Measurements from ENCODE around the gene MYO9B. TPM values are rescaled to one million over a fixed set of nuclear protein-coding genes. Genes with fewer than 3 reads are reported as not detected.

MYO9B gene
- polyA plus RNA-seq, 2 of the 4 experiments (the other 2 are of a cell fraction) = 13.0 to 27.7 TPM

GRCh38 chr19:17079710-17080439 is 4.3 kb downstream of the MYO9B start:
- FAIRE-seq = no peak
- CTCF ChIA-PET = interaction anchor here (0.6 to 1.4 kb wide), 9 partner anchors 8 to 203 kb away, joined by 3 to 4 read pairs (median 3); partner anchors contain the start of gene OCEL1
- peak; percentile 83 to 90 for DNase-seq (ENCODE audit: low read depth in 1 of 2, low spot score in 1 of 2)
- Histone ChIP-seq H3K4me1 (peaks cover 31% of the 10 kb centered on the region), H3K4me2 (peak overlapping the region; percentile 96), H3K27ac (peak overlapping the region; percentile 83 to 94), H3K4me3 (peak overlapping the region; percentile 29), H3K9me3 (no peaks in the 10 kb centered on the region)
- POLR2A ChIA-PET = no interaction called here
- WGBS (ENCODE audit: missing lambda C conversion rate) = 8% methylated on average over 23 of the region's 28 CpGs
- peak; percentile 89 to 90 for ATAC-seq
- no peak for TF ChIP-seq E2F6 (IDR thresholded peaks at IDR 0.05; ENCODE audit: borderline replicate concordance, low read depth)
- no peak for TF ChIP-seq HES2 (IDR thresholded peaks at IDR 0.05)
- no peak for TF ChIP-seq BHLHE40 (IDR thresholded peaks at IDR 0.05; ENCODE audit: low read depth, low read length)
- no peak for TF ChIP-seq EHMT2 (IDR thresholded peaks at IDR 0.05; ENCODE audit: low read depth)
- TF ChIP-seq RAD21 (conservative IDR thresholded peaks at IDR 0.05 in 1 of 2, IDR thresholded peaks at IDR 0.05 in 1 of 2) = peak; percentile 40 to 56; a peak in 4 of 5 replicates
- no peak for TF ChIP-seq POLR2AphosphoS2 (conservative IDR thresholded peaks at IDR 0.05; ENCODE audit: low read length)
- no peak for TF ChIP-seq RFX5 (IDR thresholded peaks at IDR 0.05)
- TF ChIP-seq KDM5A (IDR thresholded peaks at IDR 0.05) = no peak
- TF ChIP-seq FOSL2 (IDR thresholded peaks at IDR 0.05) = no peak
- TF ChIP-seq FOSL2 (CRISPR knock-in tag; IDR thresholded peaks at IDR 0.05) = peak; percentile 78
- TF ChIP-seq PHF8 (IDR thresholded peaks at IDR 0.05; ENCODE audit: borderline replicate concordance, low read depth) = no peak
- TF ChIP-seq SREBF2 (IDR thresholded peaks at IDR 0.05) = no peak
- TF ChIP-seq EHF (CRISPR knock-in tag; IDR thresholded peaks at IDR 0.05) = no peak
- no peak for TF ChIP-seq ESRRA (IDR thresholded peaks at IDR 0.05; ENCODE audit: borderline replicate concordance, low read length)
- no peak for TF ChIP-seq NFE2L2 (conservative IDR thresholded peaks at IDR 0.05; ENCODE audit: low read length)
- TF ChIP-seq BCL3 (IDR thresholded peaks at IDR 0.05) = no peak
- no peak for TF ChIP-seq TP53 (CRISPR knock-in tag; IDR thresholded peaks at IDR 0.05)
- TF ChIP-seq JUNB (IDR thresholded peaks at IDR 0.05) = peak; percentile 34; the same call in 1 of the 2 replicates
- TF ChIP-seq MAFK (IDR thresholded peaks at IDR 0.05; ENCODE audit: partially characterized antibody) = no peak
- TF ChIP-seq HEYL (CRISPR knock-in tag; IDR thresholded peaks at IDR 0.05) = no peak
- peak; percentile 63 for TF ChIP-seq SMC3 (IDR thresholded peaks at IDR 0.05)
- TF ChIP-seq CEBPB (IDR thresholded peaks at IDR 0.05) = 0 out of 4 replicates have a peak, but pooled peaks of 1 of the 2 experiments have one; percentile 14
- TF ChIP-seq GATA3 (IDR thresholded peaks at IDR 0.05; ENCODE audit: borderline replicate concordance) = no peak
- TF ChIP-seq TFCP2L1 (CRISPR knock-in tag; IDR thresholded peaks at IDR 0.05) = no peak
- TF ChIP-seq CTCF (IDR thresholded peaks at IDR 0.05) = peak; percentile 37; the same call in 2 of the 3 replicates
- no peak for TF ChIP-seq CBX2 (IDR thresholded peaks at IDR 0.05; ENCODE audit: borderline replicate concordance, low read depth)
- TF ChIP-seq ZSCAN20 (CRISPR knock-in tag; IDR thresholded peaks at IDR 0.05) = no peak
- peak in 1 of 2 experiments; percentile 30; a peak in 1 of 5 replicates for TF ChIP-seq JUN (IDR thresholded peaks at IDR 0.05)
- no peak for TF ChIP-seq CHD2 (IDR thresholded peaks at IDR 0.05; ENCODE audit: low read length, partially characterized antibody)
- TF ChIP-seq HOXB5 (CRISPR knock-in tag; IDR thresholded peaks at IDR 0.05) = no peak
- no peak for TF ChIP-seq CHD4 (IDR thresholded peaks at IDR 0.05; ENCODE audit: borderline replicate concordance)
- no peak for TF ChIP-seq ZNF302 (CRISPR knock-in tag; IDR thresholded peaks at IDR 0.05)
- no peak for TF ChIP-seq FOSB (CRISPR knock-in tag; IDR thresholded peaks at IDR 0.05)
- no peak for TF ChIP-seq HOXA7 (CRISPR knock-in tag; IDR thresholded peaks at IDR 0.05)
- no peak for TF ChIP-seq CBX8 (IDR thresholded peaks at IDR 0.05)
- TF ChIP-seq REST (IDR thresholded peaks at IDR 0.05) = no peak

Data from A549 (cell line).